ENCODE results near the gene NUDT4.
"Not testable (repeated sequence)": the region's sequence is repeated elsewhere in the genome, so short reads cannot be mapped to it uniquely, and the experiment has no call there.

Gene NUDT4

DNA sequence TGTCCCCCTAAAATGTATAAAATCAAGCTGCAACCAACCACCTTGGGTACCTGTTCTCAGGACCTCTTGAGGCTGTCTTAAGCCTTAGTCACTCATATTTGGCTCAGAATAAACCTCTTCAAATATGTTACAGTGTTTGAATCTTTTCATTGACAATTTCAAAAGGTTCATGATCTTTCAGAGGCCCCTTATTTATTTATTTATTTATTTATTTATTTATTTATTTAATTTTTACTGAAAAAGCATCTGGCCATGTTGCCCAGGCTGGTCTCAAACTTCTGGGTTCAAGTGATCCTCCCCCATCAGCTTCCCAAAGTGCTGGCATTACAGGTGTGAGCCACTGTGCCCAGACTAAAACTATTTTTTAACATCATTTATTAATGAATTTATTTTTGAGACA, 8.2 kb upstream of the NUDT4 start:
- no peak for DNase-seq

DNA sequence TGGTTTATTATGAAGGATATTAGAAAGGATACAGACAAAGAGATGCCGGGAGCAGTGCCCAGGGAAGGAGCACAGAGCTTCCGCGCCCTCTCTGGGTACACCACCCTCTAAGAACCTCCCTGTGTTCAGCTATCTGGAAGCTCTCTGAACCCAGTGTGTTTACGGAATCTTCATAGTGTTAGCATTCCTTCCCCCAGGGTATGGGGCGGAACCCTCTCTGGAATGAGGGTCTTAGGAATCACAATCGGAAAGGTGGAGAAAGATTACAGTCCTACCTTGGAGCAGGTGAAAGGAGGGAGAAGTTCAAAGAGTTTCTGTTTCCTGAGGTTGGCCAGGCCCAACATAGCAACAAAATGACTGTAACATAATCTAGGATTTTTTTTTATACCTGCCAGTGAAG, 6.8 kb upstream of the NUDT4 start:
- DNase-seq = no peak

DNA sequence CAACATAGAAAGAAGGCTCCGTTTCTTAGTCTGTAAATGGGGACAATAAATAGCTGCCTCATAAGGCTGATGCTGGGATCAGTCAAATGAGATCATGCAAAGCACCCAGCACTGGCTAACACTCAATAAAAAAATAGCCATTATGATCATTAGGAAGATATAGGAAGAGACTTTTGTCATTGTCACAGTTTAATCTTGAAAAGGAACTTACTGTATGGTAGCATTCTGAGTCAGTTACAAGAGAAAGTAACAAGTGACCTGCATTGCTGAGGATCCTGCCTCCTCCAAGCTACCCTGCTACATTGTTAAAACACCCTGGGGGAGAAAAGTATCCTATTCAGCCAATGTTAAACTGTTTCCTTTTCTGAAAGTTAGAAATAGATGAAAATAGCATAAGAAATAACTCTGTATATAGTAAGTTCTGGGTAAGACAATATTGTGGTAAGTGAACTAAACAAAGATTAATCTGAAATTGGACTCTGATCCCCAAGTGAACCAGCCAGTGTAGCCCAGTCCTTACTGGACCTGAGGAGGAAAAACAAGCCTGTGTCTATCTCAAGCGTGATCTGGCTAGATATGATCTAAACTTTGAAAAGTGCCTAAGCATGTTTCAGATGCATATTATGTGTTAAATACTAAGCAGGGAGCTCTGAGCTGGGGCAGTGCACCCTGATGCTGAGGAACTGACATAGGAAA, 3.6 kb upstream of the NUDT4 start:
- no peak for DNase-seq

GRCh38 chr12:93375906-93376305, 1.8 kb upstream of the NUDT4 start:
- DNase-seq = no peak

GRCh38 chr12:93376436-93377251, 1.1 kb upstream of the NUDT4 start:
- no peak for DNase-seq

DNA sequence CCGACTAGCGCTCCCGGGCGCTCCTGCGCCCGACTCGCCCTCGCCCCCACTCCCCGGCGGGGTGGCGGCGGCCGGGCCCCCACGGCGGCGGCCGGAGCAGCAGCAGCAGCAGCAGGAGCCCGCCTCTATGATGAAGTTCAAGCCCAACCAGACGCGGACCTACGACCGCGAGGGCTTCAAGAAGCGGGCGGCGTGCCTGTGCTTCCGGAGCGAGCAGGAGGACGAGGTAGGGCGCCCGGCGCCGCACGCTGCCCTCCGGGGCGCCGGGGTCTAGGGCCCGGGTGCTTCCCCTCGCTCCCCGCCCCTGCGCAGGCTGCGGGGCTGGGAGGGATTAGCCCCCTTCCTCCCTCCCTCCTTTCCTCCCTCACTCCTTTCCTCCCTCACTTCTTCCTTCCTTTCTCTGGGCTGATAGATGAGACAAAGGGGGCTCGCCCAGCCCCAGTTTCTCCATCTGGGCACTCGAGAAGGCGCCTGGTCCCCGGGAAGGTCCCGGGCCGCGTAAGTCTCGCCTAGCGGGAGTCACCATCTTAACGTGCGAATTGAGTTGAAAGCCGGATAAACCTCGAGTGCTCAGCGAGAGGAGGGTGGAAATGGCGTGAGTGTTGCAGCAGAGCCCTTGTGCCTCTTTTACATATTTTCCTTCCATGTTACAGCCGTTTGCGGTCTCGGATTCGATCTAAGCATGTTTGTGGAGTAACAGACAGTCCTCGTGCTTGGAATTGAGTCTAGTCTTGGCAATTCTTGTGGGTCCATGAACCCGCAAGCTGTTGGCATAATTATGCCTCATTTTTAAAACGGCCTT, 672 bp downstream of the NUDT4 start:
- DNase-seq = not testable (repeated sequence)

DNA sequence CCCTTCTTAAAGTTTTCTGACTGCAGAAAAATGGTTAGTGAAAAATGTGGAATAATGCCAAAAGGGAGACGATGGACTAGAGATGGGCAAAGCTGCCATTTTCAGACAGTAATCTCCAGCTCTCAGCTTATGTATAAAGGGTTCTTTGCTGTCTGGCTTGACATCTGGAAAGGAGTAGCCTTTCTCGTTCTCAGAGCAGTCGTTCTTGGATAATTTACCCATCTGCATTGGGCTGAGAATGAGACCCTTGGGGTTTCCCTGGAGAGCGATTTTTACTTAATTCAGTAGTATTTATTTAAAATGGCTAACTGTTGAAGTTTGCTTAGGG, 1.2 kb downstream of the NUDT4 start:
- no peak for DNase-seq

GRCh38 chr12:93379326-93379980, 1.7 kb downstream of the NUDT4 start:
- DNase-seq = no peak

DNA sequence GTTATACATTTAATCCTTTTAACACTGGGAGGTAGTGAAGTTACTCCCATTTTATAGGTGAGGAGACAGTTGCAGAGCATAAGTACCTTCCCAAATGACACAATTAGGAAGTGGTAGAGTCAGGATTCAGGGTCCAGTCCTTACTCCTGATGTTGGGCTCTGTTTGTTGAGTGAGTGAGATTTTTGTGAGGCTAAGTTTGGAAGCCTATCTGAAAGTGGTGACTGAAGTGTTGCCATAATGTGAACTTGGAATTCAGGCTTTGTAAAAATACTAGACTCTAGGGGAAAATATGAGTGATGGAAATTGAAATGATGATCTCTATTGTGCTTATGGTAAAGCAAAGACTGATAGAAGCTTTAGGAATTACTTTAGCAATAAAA, 2.2 kb downstream of the NUDT4 start:
- no peak for DNase-seq

DNA sequence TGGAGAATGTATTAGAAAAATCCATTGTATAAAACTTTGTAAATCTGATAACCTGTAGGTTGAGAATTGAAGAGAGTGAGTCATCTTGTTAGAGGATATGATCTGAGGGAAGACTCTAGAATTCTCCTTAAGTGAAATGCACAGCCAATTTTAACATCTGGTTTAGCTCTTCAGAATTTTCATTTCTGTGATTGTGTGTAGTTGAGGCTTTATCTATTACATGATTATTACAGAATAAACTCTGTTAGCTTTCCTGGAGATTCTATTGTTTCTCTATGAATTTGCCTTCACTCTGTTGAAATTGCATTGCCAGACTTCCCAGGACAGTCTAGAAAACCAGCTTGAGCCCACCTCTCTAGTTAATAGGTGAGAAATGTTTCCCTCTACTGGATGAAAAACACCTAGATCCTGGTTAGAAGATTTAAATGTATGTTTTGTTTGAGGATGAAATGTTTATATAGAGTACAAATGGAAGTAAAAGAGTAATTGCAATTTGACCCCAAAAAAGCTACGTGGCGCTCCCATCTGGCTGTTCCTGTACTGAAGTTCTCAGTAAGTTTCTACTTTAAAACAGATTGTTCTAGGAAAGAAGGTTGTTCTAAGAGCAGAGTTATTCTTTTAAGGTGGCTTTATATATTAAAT, 2.9 kb downstream of the NUDT4 start:
- no peak for DNase-seq

DNA sequence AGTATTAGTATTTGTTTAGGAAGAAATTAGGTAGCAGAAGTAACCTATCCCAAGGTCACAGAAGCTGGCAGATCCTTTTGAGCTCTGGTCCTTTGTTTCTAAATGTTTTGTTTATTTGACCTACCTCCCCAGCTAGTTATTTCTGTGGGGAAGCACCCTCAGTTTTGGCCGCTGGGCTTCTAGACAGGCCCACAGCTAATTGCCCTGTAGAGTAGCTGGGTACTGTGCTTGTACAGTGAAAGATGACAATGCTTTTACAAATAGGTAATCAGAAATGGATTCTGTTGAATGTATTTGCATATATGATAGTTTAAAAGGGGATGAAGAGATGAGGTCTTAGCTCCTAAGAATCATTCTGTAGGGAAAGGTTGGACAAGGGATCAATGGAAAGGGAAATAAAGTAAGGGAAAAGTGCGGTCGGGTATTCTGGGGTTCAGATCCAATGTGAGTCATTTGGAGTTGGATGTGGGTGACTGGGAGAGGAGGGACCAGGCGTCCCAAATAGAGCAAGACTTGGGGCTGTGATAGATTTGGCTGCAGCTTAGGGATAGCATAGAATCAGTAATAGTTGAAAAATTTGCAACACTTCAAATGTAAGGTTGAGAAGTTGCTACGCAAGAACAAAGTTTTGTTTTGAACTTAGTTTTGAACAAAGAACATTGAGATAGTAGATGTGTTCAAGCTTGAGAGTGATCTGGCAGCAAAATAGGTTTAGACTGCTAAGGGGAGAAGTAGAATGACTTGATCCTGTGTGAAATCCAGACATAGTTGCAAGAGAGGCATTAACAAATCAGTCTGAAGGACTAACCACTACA, 3.6 kb downstream of the NUDT4 start:
- no peak for DNase-seq

DNA sequence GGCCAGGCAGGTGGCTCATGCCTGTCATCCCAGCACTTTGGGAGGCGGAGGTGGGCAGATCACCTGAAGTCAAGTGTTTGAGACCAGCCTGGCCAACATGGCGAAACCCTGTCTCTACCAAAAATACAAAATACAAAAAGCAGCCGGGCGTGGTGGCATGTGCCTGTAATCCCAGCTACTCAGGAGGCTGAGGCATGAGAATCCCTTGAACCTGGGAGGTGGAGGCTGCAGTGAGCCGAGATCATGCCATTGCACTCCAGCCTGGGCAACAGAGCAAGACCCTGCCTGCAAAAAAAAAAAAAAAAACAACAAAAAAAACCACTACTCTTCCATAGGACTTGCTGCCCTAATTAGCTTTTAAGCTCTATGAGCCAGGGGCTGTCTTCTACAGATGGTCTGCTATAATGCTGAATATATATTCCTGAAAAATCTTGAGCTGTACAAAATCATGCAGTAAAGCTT, 4.3 kb downstream of the NUDT4 start:
- DNase-seq = not testable (repeated sequence)

DNA sequence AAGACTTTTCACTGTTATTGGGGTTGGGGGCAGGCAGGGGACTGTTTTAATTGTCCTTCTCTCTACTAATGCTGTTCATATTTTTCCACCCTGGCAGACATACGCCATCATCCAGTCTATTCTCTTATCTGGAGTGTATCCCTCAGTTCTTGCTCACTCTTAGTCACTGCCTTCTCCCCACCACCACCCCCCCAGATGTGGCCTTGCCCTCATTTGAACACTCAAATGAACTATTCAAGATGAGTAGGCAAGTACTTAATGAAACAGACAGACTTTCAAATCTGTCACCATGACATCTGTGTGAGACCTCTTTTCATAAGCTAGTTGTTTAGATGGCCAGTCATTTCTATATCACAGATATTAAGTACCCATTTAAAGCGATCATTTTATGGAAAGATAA, 10.1 kb downstream of the NUDT4 start:
- DNase-seq = no peak

GRCh38 chr12:93390031-93390430, 12.3 kb downstream of the NUDT4 start:
- DNase-seq = no peak

- DNase-seq = no peak
Observed at GRCh38 chr12:93390549-93391297, 13.0 kb downstream of the NUDT4 start.

DNA sequence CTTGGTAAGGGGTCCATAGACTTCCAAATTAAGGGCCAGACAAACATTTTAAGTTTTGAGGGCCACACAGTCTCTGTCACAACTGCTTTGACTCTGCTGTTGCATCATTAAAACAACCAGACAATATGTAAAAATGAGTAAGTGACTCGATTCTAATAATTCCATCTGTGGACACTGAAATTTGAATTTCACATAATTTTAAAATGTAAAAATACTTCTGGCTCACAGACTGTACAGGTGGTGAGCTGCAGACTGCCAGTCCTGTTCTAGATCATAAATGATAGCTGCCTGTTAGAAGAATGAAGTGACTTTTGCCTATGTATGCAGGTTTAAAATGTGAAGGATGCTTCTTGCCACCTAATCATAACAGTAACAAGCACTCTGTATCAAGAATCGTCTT, 15.7 kb downstream of the NUDT4 start:
- no peak for DNase-seq

DNA sequence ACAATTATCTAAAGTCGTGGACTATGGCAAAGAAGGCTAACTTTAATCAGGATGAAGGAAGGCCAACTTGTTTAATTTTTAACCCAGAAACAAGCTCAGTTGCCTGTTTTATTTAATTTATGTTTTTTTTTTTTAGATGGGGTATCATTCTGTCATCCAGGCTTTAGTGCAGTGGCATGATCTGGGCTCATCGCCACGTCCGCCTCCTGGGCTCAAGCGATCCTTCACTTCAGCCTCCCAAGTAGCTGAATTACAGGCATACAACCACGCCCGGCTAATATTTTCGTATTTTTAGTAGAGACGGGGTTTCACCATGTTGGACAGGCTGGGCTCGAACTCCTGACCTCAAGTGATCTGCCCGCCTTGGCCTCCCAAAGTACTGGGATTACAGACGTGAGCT, 19.7 kb downstream of the NUDT4 start:
- no peak for DNase-seq

- not testable (repeated sequence) for DNase-seq
Observed at GRCh38 chr12:93399183-93399863, 21.6 kb downstream of the NUDT4 start.

DNA sequence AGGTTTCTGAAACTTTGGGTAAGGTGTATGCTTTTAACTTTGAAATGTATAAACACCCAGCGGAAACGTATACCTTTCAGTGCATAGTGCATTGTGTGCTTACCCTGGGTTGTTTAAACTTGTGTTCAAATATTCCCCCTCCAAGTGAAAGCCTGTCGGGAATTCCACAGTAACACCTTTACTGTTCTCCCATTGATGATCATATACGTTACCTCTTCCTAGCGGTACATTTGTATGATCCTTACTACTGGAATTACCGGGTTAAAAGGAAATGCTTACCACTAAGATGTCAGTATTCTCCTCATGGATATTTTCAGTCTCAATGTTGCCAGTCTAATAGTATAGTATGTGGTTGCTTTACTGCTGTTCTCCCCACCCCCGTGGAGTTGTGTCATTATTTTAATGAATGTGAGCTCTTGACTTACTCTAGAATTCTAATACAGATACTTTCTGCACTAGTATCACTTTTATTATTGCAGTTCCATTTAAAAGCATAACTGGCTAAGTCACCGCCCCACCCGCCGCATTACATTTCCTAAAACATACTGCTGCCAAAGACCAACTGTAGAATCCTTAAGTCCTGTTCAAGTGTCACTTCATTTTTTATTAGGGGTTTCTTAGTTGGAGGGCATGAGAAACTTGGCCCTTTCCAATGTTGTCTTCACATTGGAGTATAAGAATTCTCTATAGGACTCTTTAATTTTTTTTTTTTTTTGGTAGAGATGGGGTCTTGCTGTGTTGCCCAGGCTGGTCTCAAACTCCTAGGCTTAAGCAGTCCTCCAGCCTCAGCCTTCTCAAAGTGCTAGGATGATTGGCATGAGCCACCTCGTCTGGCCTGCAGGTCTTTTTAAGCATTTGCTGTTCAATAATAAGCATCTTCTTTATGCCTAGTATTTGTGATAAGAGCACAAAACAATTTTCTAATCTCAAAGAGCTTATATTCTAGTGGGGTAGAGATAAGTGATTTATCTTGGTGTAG, 24.9 kb downstream of the NUDT4 start:
- no peak for DNase-seq

All from NCI-H510A (cell line).